ENCODE data around the gene GDI1. TPM values are rescaled to one million over a fixed set of nuclear protein-coding genes. Genes with fewer than 3 reads are reported as not detected.

The GDI1 gene
- total and polyA plus RNA-seq, 9 of the 15 experiments (the other 6 are each of a cell fraction or from before 2014, with no cell fraction given), result 0.97 to 82.6 (median 37.5) TPM

DNA sequence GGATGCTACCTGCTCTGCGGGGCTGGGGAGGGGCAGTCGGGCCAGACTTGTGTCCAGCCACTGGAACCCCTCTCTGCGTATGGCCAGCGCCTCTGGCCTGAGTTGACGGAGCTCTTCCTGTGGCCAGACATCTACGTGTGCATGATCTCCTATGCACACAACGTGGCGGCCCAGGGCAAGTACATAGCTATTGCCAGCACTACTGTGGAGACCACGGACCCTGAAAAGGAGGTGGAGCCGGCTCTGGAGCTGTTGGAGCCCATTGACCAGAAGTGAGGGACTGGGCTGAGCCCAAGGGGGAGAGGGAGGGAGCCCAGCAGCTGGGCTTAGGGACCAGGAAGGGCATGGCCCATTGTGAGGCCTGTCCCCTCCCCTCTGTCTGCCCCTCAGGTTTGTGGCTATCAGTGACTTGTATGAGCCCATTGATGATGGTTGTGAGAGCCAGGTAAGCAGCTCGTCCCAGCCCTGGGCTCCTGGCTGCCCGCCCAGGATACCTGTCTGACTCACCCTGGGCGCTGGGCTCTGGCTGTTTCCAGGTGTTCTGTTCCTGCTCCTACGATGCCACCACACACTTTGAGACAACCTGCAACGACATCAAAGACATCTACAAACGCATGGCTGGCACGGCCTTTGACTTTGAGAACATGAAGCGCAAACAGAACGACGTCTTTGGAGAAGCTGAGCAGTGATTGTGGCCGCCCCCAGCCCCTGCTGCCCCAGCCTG, 5.2 kb downstream of the GDI1 start:
- CTCF ChIA-PET (ENCODE audit: low intra/inter-chr PET ratio), result no interaction called here
- Histone ChIP-seq H3K4me1 (replicated peaks in 1 of 2; ENCODE audit: control insufficient read depth in 2 of 2, insufficient read depth in 2 of 2, low read length in 2 of 2) (peaks cover 11 to 53% of the 10 kb centered on the region in 2 experiments; a peak in 4 of 5 replicates), H3K79me2 (ENCODE audit: control insufficient read depth, insufficient read depth, low read length) (peaks cover 38% of the 10 kb centered on the region)

More for the DNA sequence above, 5.2 kb downstream of the GDI1 start:
- Histone ChIP-seq H3K9me1 (ENCODE audit: control insufficient read depth, insufficient read depth, low read length) (peaks cover 3% of the 10 kb centered on the region), H3K27ac (ENCODE audit: extremely low read depth, low read depth, low read length) (no peak overlapping the region), H4K20me1 (replicated peaks; ENCODE audit: control insufficient read depth, insufficient read depth, low read length) (peaks cover 5% of the 10 kb centered on the region; the same call in 1 of the 2 replicates), H3K9me3 (replicated peaks; ENCODE audit: control insufficient read depth, insufficient read depth, low read depth, low read length) (no peaks in the 10 kb centered on the region), H3K36me3 (ENCODE audit: control insufficient read depth, insufficient read depth, low read length) (peaks cover 59% of the 10 kb centered on the region; the same call in 2 of the 3 replicates), H3K9ac (ENCODE audit: insufficient read depth in 1 of 2, low read depth in 2 of 2, low read length in 2 of 2) (no peak overlapping the region; a peak in 1 of 4 replicates), H3K4me2 (ENCODE audit: insufficient read depth, low read length) (no peak overlapping the region), H3K27me3 (ENCODE audit: control insufficient read depth in 2 of 2, insufficient read depth in 2 of 2, low read length in 2 of 2) (no peaks in the 10 kb centered on the region), H3K4me3 (no peak overlapping the region), H2AFZ (ENCODE audit: low read depth, low read length) (no peak overlapping the region)
- BruUV-seq (replicated peaks), result TSS peak; percentile 25
- FAIRE-seq, result no peak
- 82% methylated on average over 14 of the region's 21 CpGs for WGBS (ENCODE audit: insufficient coverage, low coverage, missing lambda C conversion rate)
- POLR2A ChIA-PET, result interaction anchor here (0.8 to 1.6 kb wide), 2 partner anchors 10 to 41 kb away, joined by 5 to 6 read pairs; no protein-coding TSS in a partner anchor
- in situ Hi-C loops (cut with MboI) (no loop called here), intact Hi-C loops (cut with micrococcal nuclease) (no loop called here)
- DNase-seq (ENCODE audit: extremely low read depth in 1 of 4, low spot score in 3 of 4), result no peak
- TF ChIP-seq ZNF232 (CRISPR knock-in tag; IDR thresholded peaks at IDR 0.05), result no peak
- TF ChIP-seq, protein P1, sequence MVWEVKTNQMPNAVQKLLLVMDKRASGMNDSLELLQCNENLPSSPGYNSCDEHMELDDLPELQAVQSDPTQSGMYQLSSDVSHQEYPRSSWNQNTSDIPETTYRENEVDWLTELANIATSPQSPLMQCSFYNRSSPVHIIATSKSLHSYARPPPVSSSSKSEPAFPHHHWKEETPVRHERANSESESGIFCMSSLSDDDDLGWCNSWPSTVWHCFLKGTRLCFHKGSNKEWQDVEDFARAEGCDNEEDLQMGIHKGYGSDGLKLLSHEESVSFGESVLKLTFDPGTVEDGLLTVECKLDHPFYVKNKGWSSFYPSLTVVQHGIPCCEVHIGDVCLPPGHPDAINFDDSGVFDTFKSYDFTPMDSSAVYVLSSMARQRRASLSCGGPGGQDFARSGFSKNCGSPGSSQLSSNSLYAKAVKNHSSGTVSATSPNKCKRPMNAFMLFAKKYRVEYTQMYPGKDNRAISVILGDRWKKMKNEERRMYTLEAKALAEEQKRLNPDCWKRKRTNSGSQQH (CRISPR knock-in tag; IDR thresholded peaks at IDR 0.05), result no peak
- TF ChIP-seq GTF2F1 (IDR thresholded peaks at IDR 0.05; ENCODE audit: low read depth, low read length), result no peak
- TF ChIP-seq POLR2B (IDR thresholded peaks at IDR 0.05; ENCODE audit: low read depth, partially characterized antibody), result no peak
- TF ChIP-seq, protein P2, sequence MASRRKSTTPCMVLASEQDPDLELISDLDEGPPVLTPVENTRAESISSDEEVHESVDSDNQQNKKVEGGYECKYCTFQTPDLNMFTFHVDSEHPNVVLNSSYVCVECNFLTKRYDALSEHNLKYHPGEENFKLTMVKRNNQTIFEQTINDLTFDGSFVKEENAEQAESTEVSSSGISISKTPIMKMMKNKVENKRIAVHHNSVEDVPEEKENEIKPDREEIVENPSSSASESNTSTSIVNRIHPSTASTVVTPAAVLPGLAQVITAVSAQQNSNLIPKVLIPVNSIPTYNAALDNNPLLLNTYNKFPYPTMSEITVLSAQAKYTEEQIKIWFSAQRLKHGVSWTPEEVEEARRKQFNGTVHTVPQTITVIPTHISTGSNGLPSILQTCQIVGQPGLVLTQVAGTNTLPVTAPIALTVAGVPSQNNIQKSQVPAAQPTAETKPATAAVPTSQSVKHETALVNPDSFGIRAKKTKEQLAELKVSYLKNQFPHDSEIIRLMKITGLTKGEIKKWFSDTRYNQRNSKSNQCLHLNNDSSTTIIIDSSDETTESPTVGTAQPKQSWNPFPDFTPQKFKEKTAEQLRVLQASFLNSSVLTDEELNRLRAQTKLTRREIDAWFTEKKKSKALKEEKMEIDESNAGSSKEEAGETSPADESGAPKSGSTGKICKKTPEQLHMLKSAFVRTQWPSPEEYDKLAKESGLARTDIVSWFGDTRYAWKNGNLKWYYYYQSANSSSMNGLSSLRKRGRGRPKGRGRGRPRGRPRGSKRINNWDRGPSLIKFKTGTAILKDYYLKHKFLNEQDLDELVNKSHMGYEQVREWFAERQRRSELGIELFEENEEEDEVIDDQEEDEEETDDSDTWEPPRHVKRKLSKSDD (conservative IDR thresholded peaks at IDR 0.05; ENCODE audit: low read length), result no peak
- TF ChIP-seq MEF2D (tag; conservative IDR thresholded peaks at IDR 0.05; ENCODE audit: low read depth), result no peak
- no peak for TF ChIP-seq BRD9 (IDR thresholded peaks at IDR 0.05; ENCODE audit: low read depth, partially characterized antibody)
- TF ChIP-seq ZNF77 (CRISPR knock-in tag; IDR thresholded peaks at IDR 0.05), result no peak
- no peak for TF ChIP-seq JUN (IDR thresholded peaks at IDR 0.05; ENCODE audit: borderline replicate concordance, low read depth, low read length)
- TF ChIP-seq JUN (CRISPR knock-in tag; IDR thresholded peaks at IDR 0.05; ENCODE audit: borderline replicate concordance), result no peak
- TF ChIP-seq NONO (IDR thresholded peaks at IDR 0.05; ENCODE audit: low read depth in 2 of 2, low read length in 1 of 2), result no peak
- ATAC-seq, result no peak
